Neural cell (in vitro differentiated cells): ENCODE data around the gene SNTG2. TPM values are rescaled to one million over a fixed set of nuclear protein-coding genes. Genes with fewer than 3 reads are reported as not detected.

Experiments used
- H2AFZ ChIP-seq: fragments of 200-600, 300-800 bp; sonication (generic), shearing (Covaris generic); 2 replicates; pipeline ENCODE4 v1.6.0; 2014; ENCODE audit warnings: low read depth, mild to moderate bottlenecking, antibody characterized with exemption, low read length, moderate library complexity
- H3F3A ChIP-seq: fragments of 200-600 bp; shearing (Covaris generic); 2 replicates; pipeline ENCODE4 v1.6.1; 2016; ENCODE audit warnings: mild to moderate bottlenecking, moderate library complexity, mixed read lengths, antibody characterized with exemption, low read length; ENCODE audit not compliant: insufficient read depth, poor library complexity, severe bottlenecking
- H3K27ac ChIP-seq: fragments of 200-600, 300-800 bp; sonication (generic), shearing (Covaris generic); 2 replicates; pipeline ENCODE4 v1.5.1; 2014; ENCODE audit warnings: mild to moderate bottlenecking, low read length, moderate library complexity
- H3K27me3 ChIP-seq: fragments of 300-800, 200-600 bp; sonication (generic), shearing (Covaris generic); 2 replicates; pipeline ENCODE4 v1.6.0; 2014; ENCODE audit warnings: mild to moderate bottlenecking, low read depth, low read length, moderate library complexity; ENCODE audit not compliant: insufficient read depth
- H3K36me3 ChIP-seq: fragments of 300-800, 200-600 bp; sonication (generic), shearing (Covaris generic); 2 replicates; pipeline ENCODE4 v1.5.1; 2014; ENCODE audit warnings: mild to moderate bottlenecking, antibody characterized with exemption, low read length, moderate library complexity; ENCODE audit not compliant: insufficient read depth
- H3K4me2 ChIP-seq: fragments of 300-800, 200-600 bp; sonication (generic), shearing (Covaris generic); 2 replicates; pipeline ENCODE4 v1.6.0; 2014; ENCODE audit warnings: mild to moderate bottlenecking, low read length
- H3K4me3 ChIP-seq: fragments of 300-800, 200-600 bp; sonication (generic), shearing (Covaris generic); 2 replicates; pipeline ENCODE4 v1.5.1; 2014; ENCODE audit warnings: mild to moderate bottlenecking, low read length, moderate library complexity
- H3K79me2 ChIP-seq: fragments of 200-600 bp; shearing (Covaris generic); replicated peaks from 2 replicates; pipeline ENCODE4 v1.6.0; 2014; ENCODE audit warnings: mild to moderate bottlenecking, low read length, moderate library complexity; ENCODE audit not compliant: insufficient read depth
- H3K9ac ChIP-seq: fragments of 300-800, 200-600 bp; sonication (generic), shearing (Covaris generic); 2 replicates; pipeline ENCODE4 v1.6.1; 2016; ENCODE audit warnings: mild to moderate bottlenecking, low read length, mixed read lengths
- H3K9me2 ChIP-seq: fragments of 200-600 bp; shearing (Covaris generic); 2 replicates; pipeline ENCODE4 v1.6.1; 2016; ENCODE audit warnings: mild to moderate bottlenecking, low read length, mixed read lengths; ENCODE audit not compliant: insufficient read depth
- H3K9me3 ChIP-seq: fragments of 200-600, 300-800 bp; sonication (generic), shearing (Covaris generic); 2 replicates; pipeline ENCODE4 v1.6.1; 2016; ENCODE audit warnings: mild to moderate bottlenecking, mixed run types, low read length, moderate library complexity, mixed read lengths
- H4K20me1 ChIP-seq: fragments of 200-600 bp; shearing (Covaris generic); 2 replicates; pipeline ENCODE4 v1.6.1; 2016; ENCODE audit warnings: mild to moderate bottlenecking, mixed run types; ENCODE audit not compliant: insufficient read depth
- EP300 ChIP-seq: fragments of 450-650 bp; conservative IDR thresholded peaks from 2 replicates; pipeline ENCODE4 v1.6.1; 2014; ENCODE audit warnings: antibody characterized with exemption, mild to moderate bottlenecking, moderate library complexity; ENCODE audit not compliant: poor library complexity, severe bottlenecking
- EZH2 ChIP-seq: fragments of 200-600, 300-800 bp; shearing (Covaris generic), sonication (generic); IDR thresholded peaks from 2 replicates; pipeline ENCODE4 v1.6.1; 2014; ENCODE audit warnings: antibody characterized with exemption, low read length, borderline replicate concordance, mild to moderate bottlenecking; ENCODE audit not compliant: insufficient read depth, poor library complexity, severe bottlenecking
- MXI1 ChIP-seq: fragments of 450-650 bp; conservative IDR thresholded peaks from 2 replicates; pipeline ENCODE4 v1.6.1; 2014; ENCODE audit warnings: antibody characterized with exemption, mild to moderate bottlenecking; ENCODE audit not compliant: poor library complexity, severe bottlenecking
- POLR2AphosphoS5 ChIP-seq: IDR thresholded peaks from 2 replicates; pipeline ENCODE4 v1.6.1; 2012
- RAD21 ChIP-seq: fragments of 450-650 bp; conservative IDR thresholded peaks from 2 replicates; pipeline ENCODE4 v1.6.1; 2014; ENCODE audit warnings: antibody characterized with exemption, mild to moderate bottlenecking, moderate library complexity
- SMC3 ChIP-seq: fragments of 450-650 bp; conservative IDR thresholded peaks from 2 replicates; pipeline ENCODE4 v1.6.1; 2014; ENCODE audit warnings: antibody characterized with exemption, mild to moderate bottlenecking, moderate library complexity; ENCODE audit not compliant: poor library complexity
- TAF1 ChIP-seq: IDR thresholded peaks from 2 replicates; pipeline ENCODE4 v1.6.1; 2012; ENCODE audit warnings: low read depth
- polyA plus RNA-seq: library from polyadenylated mRNA; depleted of rRNA; stranded (reverse); fragments of >200 nt; gene quantifications from 2 replicates; pipeline ENCODE4 v1.2.3, GENCODE V29; 2014
- TF ChIP-seq, protein P1 (sequence below): IDR thresholded peaks from 2 replicates; pipeline ENCODE4 v1.6.1; 2012; ENCODE audit warnings: borderline replicate concordance
- TF ChIP-seq, protein P2 (sequence below): fragments of 450-650 bp; IDR thresholded peaks from 2 replicates; pipeline ENCODE4 v1.5.1; 2014; ENCODE audit warnings: antibody characterized with exemption, mild to moderate bottlenecking, moderate library complexity; ENCODE audit not compliant: poor library complexity, severe bottlenecking

The SNTG2 gene
- polyA plus RNA-seq, 1 donor from 2014 or later: not detected

GRCh38 chr2:1115843-1116539, 165.3 kb downstream of the SNTG2 start:
- no peaks in the 10 kb centered on the region for H3K79me2 ChIP-seq
- H3K4me2 ChIP-seq: no peak overlapping the region
- H3F3A ChIP-seq: no peaks in the 10 kb centered on the region
- H3K27me3 ChIP-seq: no peaks in the 10 kb centered on the region
- no peaks in the 10 kb centered on the region for H3K36me3 ChIP-seq
- no peaks in the 10 kb centered on the region for H3K9me2 ChIP-seq
- peaks cover 23% of the 10 kb centered on the region for H3K9me3 ChIP-seq
- no peaks in the 10 kb centered on the region for H4K20me1 ChIP-seq
- H2AFZ ChIP-seq: no peak overlapping the region
- TF ChIP-seq POLR2AphosphoS5 (no peak), EP300 (no peak), RAD21 (no peak), EZH2 (no peak), MXI1 (no peak), TAF1 (no peak), SMC3 (no peak)
- TF ChIP-seq, protein P1, sequence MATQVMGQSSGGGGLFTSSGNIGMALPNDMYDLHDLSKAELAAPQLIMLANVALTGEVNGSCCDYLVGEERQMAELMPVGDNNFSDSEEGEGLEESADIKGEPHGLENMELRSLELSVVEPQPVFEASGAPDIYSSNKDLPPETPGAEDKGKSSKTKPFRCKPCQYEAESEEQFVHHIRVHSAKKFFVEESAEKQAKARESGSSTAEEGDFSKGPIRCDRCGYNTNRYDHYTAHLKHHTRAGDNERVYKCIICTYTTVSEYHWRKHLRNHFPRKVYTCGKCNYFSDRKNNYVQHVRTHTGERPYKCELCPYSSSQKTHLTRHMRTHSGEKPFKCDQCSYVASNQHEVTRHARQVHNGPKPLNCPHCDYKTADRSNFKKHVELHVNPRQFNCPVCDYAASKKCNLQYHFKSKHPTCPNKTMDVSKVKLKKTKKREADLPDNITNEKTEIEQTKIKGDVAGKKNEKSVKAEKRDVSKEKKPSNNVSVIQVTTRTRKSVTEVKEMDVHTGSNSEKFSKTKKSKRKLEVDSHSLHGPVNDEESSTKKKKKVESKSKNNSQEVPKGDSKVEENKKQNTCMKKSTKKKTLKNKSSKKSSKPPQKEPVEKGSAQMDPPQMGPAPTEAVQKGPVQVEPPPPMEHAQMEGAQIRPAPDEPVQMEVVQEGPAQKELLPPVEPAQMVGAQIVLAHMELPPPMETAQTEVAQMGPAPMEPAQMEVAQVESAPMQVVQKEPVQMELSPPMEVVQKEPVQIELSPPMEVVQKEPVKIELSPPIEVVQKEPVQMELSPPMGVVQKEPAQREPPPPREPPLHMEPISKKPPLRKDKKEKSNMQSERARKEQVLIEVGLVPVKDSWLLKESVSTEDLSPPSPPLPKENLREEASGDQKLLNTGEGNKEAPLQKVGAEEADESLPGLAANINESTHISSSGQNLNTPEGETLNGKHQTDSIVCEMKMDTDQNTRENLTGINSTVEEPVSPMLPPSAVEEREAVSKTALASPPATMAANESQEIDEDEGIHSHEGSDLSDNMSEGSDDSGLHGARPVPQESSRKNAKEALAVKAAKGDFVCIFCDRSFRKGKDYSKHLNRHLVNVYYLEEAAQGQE: no peak
- TF ChIP-seq, protein P2, sequence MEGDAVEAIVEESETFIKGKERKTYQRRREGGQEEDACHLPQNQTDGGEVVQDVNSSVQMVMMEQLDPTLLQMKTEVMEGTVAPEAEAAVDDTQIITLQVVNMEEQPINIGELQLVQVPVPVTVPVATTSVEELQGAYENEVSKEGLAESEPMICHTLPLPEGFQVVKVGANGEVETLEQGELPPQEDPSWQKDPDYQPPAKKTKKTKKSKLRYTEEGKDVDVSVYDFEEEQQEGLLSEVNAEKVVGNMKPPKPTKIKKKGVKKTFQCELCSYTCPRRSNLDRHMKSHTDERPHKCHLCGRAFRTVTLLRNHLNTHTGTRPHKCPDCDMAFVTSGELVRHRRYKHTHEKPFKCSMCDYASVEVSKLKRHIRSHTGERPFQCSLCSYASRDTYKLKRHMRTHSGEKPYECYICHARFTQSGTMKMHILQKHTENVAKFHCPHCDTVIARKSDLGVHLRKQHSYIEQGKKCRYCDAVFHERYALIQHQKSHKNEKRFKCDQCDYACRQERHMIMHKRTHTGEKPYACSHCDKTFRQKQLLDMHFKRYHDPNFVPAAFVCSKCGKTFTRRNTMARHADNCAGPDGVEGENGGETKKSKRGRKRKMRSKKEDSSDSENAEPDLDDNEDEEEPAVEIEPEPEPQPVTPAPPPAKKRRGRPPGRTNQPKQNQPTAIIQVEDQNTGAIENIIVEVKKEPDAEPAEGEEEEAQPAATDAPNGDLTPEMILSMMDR: no peak
- no peak overlapping the region for H3K27ac ChIP-seq
- no peak overlapping the region for H3K9ac ChIP-seq
- H3K4me3 ChIP-seq: no peak overlapping the region

- H3K4me2 ChIP-seq: no peak overlapping the region
These were observed 166.9 kb downstream of the SNTG2 start for GRCh38 chr2:1117569-1117968.

More at GRCh38 chr2:1117569-1117968, 166.9 kb downstream of the SNTG2 start:
- no peaks in the 10 kb centered on the region for H3F3A ChIP-seq
- H3K9me3 ChIP-seq: peaks cover 19% of the 10 kb centered on the region
- no peaks in the 10 kb centered on the region for H3K79me2 ChIP-seq
- H2AFZ ChIP-seq: no peak overlapping the region
- no peaks in the 10 kb centered on the region for H3K9me2 ChIP-seq
- H3K9ac ChIP-seq: no peak overlapping the region
- H3K27ac ChIP-seq: no peak overlapping the region
- H4K20me1 ChIP-seq: no peaks in the 10 kb centered on the region
- no peaks in the 10 kb centered on the region for H3K36me3 ChIP-seq
- no peaks in the 10 kb centered on the region for H3K27me3 ChIP-seq
- TF ChIP-seq MXI1: no peak
- TF ChIP-seq RAD21: no peak
- TF ChIP-seq TAF1: no peak
- TF ChIP-seq SMC3: no peak
- no peak for TF ChIP-seq EZH2
- TF ChIP-seq EP300: no peak
- TF ChIP-seq POLR2AphosphoS5: no peak
- TF ChIP-seq, protein P1: no peak
- TF ChIP-seq, protein P2: no peak
- no peak overlapping the region for H3K4me3 ChIP-seq
